IMR-90 (cell line): Measurements from ENCODE around the gene FTO. TPM values are rescaled to one million over a fixed set of nuclear protein-coding genes. Genes with fewer than 3 reads are reported as not detected.

ENCODE experiments used
- ATAC-seq: fragments of 200-7000 bp; cut with Tn5 transposase; 2 replicates; pipeline ENCODE4 v1.9.1; 2020; ENCODE audit warnings: low read depth, mild to moderate bottlenecking, moderate library complexity
- BruUV-seq: library from RNA; stranded (reverse); fragments of 400-500 nt; replicated peaks from 2 replicates; lab custom pipeline; 2021; lab: Mats Ljungman, UMichigan
- CTCF ChIA-PET: fragments of 300-600 bp; formaldehyde crosslinking; extraction: SDS; loops from one replicate; lab custom pipeline; 2021; ENCODE audit warnings: antibody characterized with exemption; lab: Yijun Ruan, JAX
- POLR2A ChIA-PET: fragments of 300-600 bp; sonication (Branson Sonifier 250); formaldehyde crosslinking; loops from one replicate; lab custom pipeline; 2022; ENCODE audit warnings: antibody characterized with exemption; ENCODE audit not compliant: unreplicated experiment; lab: Charles Lee
- DNase-seq: peaks from one replicate; pipeline ENCODE4 v3.0.0; 2013
- H2AFZ ChIP-seq: replicated peaks from 2 replicates; pipeline ENCODE3; 2013; ENCODE audit warnings: low read length, mild to moderate bottlenecking; ENCODE audit not compliant: poor library complexity
- H2AK5ac ChIP-seq: 2 replicates; pipeline ENCODE4 v1.6.1; 2013; ENCODE audit warnings: low read depth, low read length, inconsistent platforms
- H2AK9ac ChIP-seq: replicated peaks from 2 replicates; pipeline ENCODE3; 2013; ENCODE audit warnings: mild to moderate bottlenecking, low read depth, low read length, moderate library complexity; ENCODE audit not compliant: poor library complexity
- H2BK120ac ChIP-seq: 2 replicates; pipeline ENCODE4 v1.6.1; 2013; ENCODE audit warnings: low read depth, low read length, inconsistent platforms
- H2BK15ac ChIP-seq: 3 replicates; pipeline ENCODE4 v1.6.1; 2013; ENCODE audit warnings: low read depth, low read length, inconsistent platforms
- H2BK20ac ChIP-seq: 2 replicates; pipeline ENCODE4 v1.6.1; 2013; ENCODE audit warnings: low read depth, mild to moderate bottlenecking, inconsistent platforms, low read length, moderate library complexity
- H2BK5ac ChIP-seq: 2 replicates; pipeline ENCODE4 v1.6.1; 2013; ENCODE audit warnings: mild to moderate bottlenecking, low read depth, low read length, inconsistent platforms; ENCODE audit not compliant: poor library complexity, severe bottlenecking
- H3K14ac ChIP-seq: replicated peaks from 2 replicates; pipeline ENCODE4 v1.6.1; 2013; ENCODE audit warnings: low read depth, low read length, inconsistent platforms
- H3K18ac ChIP-seq: 2 replicates; pipeline ENCODE4 v1.6.1; 2013; ENCODE audit warnings: low read depth, low read length, control low read depth
- H3K23ac ChIP-seq: 2 replicates; pipeline ENCODE4 v1.6.1; 2013; ENCODE audit warnings: low read depth, low read length, inconsistent platforms
- H3K27ac ChIP-seq: 2 replicates; pipeline ENCODE4 v1.5.1; 2013; ENCODE audit warnings: mild to moderate bottlenecking, control low read depth, low read length; ENCODE audit not compliant: insufficient read depth
- H3K27me3 ChIP-seq: 2 replicates; pipeline ENCODE4 v1.6.1; 2013; ENCODE audit warnings: low read length; ENCODE audit not compliant: control insufficient read depth, insufficient read depth
- H3K36me3 ChIP-seq: 2 replicates; pipeline ENCODE4 v1.6.1; 2013; ENCODE audit warnings: low read length, mixed read lengths; ENCODE audit not compliant: control insufficient read depth, insufficient read depth
- H3K4ac ChIP-seq: 2 replicates; pipeline ENCODE4 v1.6.1; 2013; ENCODE audit warnings: low read depth, low read length, inconsistent platforms
- H3K4me1 ChIP-seq: 2 replicates; pipeline ENCODE4 v1.6.1; 2013; ENCODE audit warnings: low read length, mixed read lengths; ENCODE audit not compliant: control insufficient read depth, insufficient read depth
- H3K4me2 ChIP-seq: 2 replicates; pipeline ENCODE4 v1.6.1; 2013; ENCODE audit warnings: low read depth, mild to moderate bottlenecking, control low read depth, low read length, moderate library complexity
- H3K4me3 ChIP-seq: 2 replicates; pipeline ENCODE4 v1.5.1; 2013; ENCODE audit warnings: low read depth, mild to moderate bottlenecking, control low read depth, low read length, moderate library complexity; ENCODE audit not compliant: insufficient read depth
- H3K56ac ChIP-seq: 2 replicates; pipeline ENCODE4 v1.6.1; 2013; ENCODE audit warnings: low read length, inconsistent platforms; ENCODE audit not compliant: insufficient read depth; ENCODE audit errors: extremely low read depth
- H3K79me1 ChIP-seq, 2 experiments: 2 replicates each; pipeline ENCODE4 v1.6.1; 2013; ENCODE audit warnings: low read length in 2 of 2, inconsistent platforms in 1 of 2, low read depth in 1 of 2
- H3K9ac ChIP-seq: 2 replicates; pipeline ENCODE4 v1.6.1; 2013; ENCODE audit warnings: low read depth, low read length, control low read depth
- H3K9me1 ChIP-seq: 2 replicates; pipeline ENCODE4 v1.6.1; 2013; ENCODE audit warnings: low read length, inconsistent platforms; ENCODE audit not compliant: insufficient read depth
- H3K9me3 ChIP-seq: 2 replicates; pipeline ENCODE4 v1.6.1; 2013; ENCODE audit warnings: low read length; ENCODE audit not compliant: control insufficient read depth, insufficient read depth
- H4K20me1 ChIP-seq: 2 replicates; pipeline ENCODE4 v1.6.1; 2013; ENCODE audit warnings: low read length, inconsistent platforms; ENCODE audit not compliant: insufficient read depth
- H4K5ac ChIP-seq: 2 replicates; pipeline ENCODE4 v1.6.1; 2013; ENCODE audit warnings: mild to moderate bottlenecking, low read depth, low read length, control low read depth
- H4K8ac ChIP-seq, 2 experiments: 2 replicates each; pipeline ENCODE4 v1.6.1; 2013; ENCODE audit warnings: low read depth in 2 of 2, low read length in 2 of 2, control low read depth in 1 of 2, inconsistent platforms in 1 of 2
- H4K91ac ChIP-seq: 2 replicates; pipeline ENCODE4 v1.6.1; 2013; ENCODE audit warnings: low read depth, low read length, inconsistent platforms; ENCODE audit not compliant: insufficient read depth
- BHLHE40 ChIP-seq: fragments of 150-350 bp; IDR thresholded peaks from 2 replicates; pipeline ENCODE4 v1.6.1; 2016; ENCODE audit warnings: mild to moderate bottlenecking, low read depth, low read length
- CEBPB ChIP-seq: IDR thresholded peaks from 2 replicates; pipeline ENCODE4 v1.6.1; 2012; ENCODE audit warnings: low read depth, low read length, improper control_type of control experiment
- CHD1 ChIP-seq: IDR thresholded peaks from 2 replicates; pipeline ENCODE4 v1.6.1; 2012; ENCODE audit warnings: low read depth, low read length, improper control_type of control experiment
- MAFK ChIP-seq: IDR thresholded peaks from 2 replicates; pipeline ENCODE4 v1.6.1; 2012; ENCODE audit warnings: low read depth, low read length, improper control_type of control experiment
- MXI1 ChIP-seq: IDR thresholded peaks from 2 replicates; pipeline ENCODE4 v1.6.1; 2012; ENCODE audit warnings: low read depth, mild to moderate bottlenecking, low read length, moderate library complexity, borderline replicate concordance
- RAD21 ChIP-seq: IDR thresholded peaks from 2 replicates; pipeline ENCODE4 v1.6.1; 2012; ENCODE audit warnings: low read length, improper control_type of control experiment
- RCOR1 ChIP-seq: IDR thresholded peaks from 2 replicates; pipeline ENCODE4 v1.6.1; 2012; ENCODE audit warnings: mild to moderate bottlenecking, low read length, improper control_type of control experiment; ENCODE audit not compliant: insufficient replicate concordance
- dilution Hi-C: fragments of 300-500 bp; cut with HindIII; formaldehyde crosslinking; loops from one replicate; pipeline ENCODE4 v1.14.3; 2018; ENCODE audit warnings: low sequenced_read_pairs; ENCODE audit not compliant: unreplicated experiment
- in situ Hi-C: fragments of 300-500 bp; cut with MboI; formaldehyde crosslinking; loops from 3 replicates; pipeline ENCODE4 v1.14.3; 2019; ENCODE audit warnings: low sequenced_read_pairs, inconsistent platforms, mixed read lengths
- intact Hi-C: fragments of 100-400 bp; cut with micrococcal nuclease; formaldehyde crosslinking; loops from 2 replicates; pipeline ENCODE4 v1.10.0; 2022
- polyA plus RNA-seq, 3 experiments: library from polyadenylated mRNA; depleted of rRNA; stranded (reverse); fragments of >200 nt; gene quantifications; 2 replicates each; pipeline ENCODE4 v1.2.3, GENCODE V29; 2012; ENCODE audit warnings: low replicate concordance in 1 of 3
- total RNA-seq: library from RNA; depleted of rRNA; stranded (reverse); fragments of >200 nt; gene quantifications from 2 replicates; pipeline ENCODE4 v1.2.3, GENCODE V29; 2012
- TF ChIP-seq, protein P1 (sequence below): fragments of 150-350 bp; IDR thresholded peaks from 2 replicates; pipeline ENCODE4 v1.6.1; 2016; ENCODE audit warnings: low read depth, mild to moderate bottlenecking, low read length, moderate library complexity, borderline replicate concordance
- TF ChIP-seq, protein P2 (sequence below): fragments of 150-350 bp; IDR thresholded peaks from 2 replicates; pipeline ENCODE4 v1.6.1; 2017; ENCODE audit warnings: mild to moderate bottlenecking, antibody characterized with exemption, low read length, low read depth

Gene FTO
- total and polyA plus RNA-seq, 2 of the 4 experiments (the other 2 are of a cell fraction) = 70.3 to 132 TPM

DNA sequence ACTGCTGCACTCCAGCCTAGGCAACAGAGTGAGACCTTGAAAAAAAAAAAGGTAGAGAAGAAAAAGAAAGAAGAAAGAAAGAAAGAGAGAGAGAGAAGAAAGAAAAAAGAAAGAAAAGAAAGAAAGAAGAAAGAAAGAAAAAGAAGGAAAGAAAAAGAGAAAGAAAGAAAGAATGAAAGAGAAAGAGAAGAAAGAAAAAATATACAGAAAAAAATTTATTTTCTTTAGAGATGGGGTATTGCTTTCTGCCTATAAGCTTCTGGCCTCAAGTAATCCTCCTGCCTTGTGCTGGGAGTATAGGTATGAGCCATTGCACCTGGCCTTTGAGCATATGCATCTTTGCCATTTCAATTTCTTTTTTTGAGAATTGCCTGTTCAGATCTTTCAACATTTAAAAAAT, 425.9 kb downstream of the FTO start:
- CTCF ChIA-PET = no interaction called here
- no peak overlapping the region for H4K8ac ChIP-seq
- no peak overlapping the region for H4K91ac ChIP-seq
- no peak overlapping the region for H3K56ac ChIP-seq
- no peak overlapping the region for H3K9ac ChIP-seq
- BruUV-seq = no TSS peak
- H3K36me3 ChIP-seq = no peaks in the 10 kb centered on the region
- no peak overlapping the region for H2AK9ac ChIP-seq
- H3K9me3 ChIP-seq = no peaks in the 10 kb centered on the region; the same call in 1 of the 2 replicates
- no peaks in the 10 kb centered on the region for H3K9me1 ChIP-seq
- H3K4me3 ChIP-seq = no peak overlapping the region
- H2BK20ac ChIP-seq = no peak overlapping the region
- H3K4me2 ChIP-seq = no peak overlapping the region
- H2BK15ac ChIP-seq = no peak overlapping the region
- no peak overlapping the region for H3K27ac ChIP-seq
- no peaks in the 10 kb centered on the region for H3K4me1 ChIP-seq
- H4K20me1 ChIP-seq = no peaks in the 10 kb centered on the region
- H2AFZ ChIP-seq = no peak overlapping the region
- H3K14ac ChIP-seq = no peak overlapping the region
- no peak overlapping the region for H3K4ac ChIP-seq
- ATAC-seq (no peak), DNase-seq (no peak)
- H2AK5ac ChIP-seq = no peak overlapping the region
- H3K23ac ChIP-seq = no peak overlapping the region
- no peak overlapping the region for H2BK5ac ChIP-seq
- TF ChIP-seq RAD21 (no peak), MAFK (no peak), MXI1 (no peak), CEBPB (no peak), RCOR1 (no peak), CHD1 (no peak), BHLHE40 (no peak)
- TF ChIP-seq, protein P1, sequence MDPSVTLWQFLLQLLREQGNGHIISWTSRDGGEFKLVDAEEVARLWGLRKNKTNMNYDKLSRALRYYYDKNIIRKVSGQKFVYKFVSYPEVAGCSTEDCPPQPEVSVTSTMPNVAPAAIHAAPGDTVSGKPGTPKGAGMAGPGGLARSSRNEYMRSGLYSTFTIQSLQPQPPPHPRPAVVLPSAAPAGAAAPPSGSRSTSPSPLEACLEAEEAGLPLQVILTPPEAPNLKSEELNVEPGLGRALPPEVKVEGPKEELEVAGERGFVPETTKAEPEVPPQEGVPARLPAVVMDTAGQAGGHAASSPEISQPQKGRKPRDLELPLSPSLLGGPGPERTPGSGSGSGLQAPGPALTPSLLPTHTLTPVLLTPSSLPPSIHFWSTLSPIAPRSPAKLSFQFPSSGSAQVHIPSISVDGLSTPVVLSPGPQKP = no peak
- TF ChIP-seq, protein P2, sequence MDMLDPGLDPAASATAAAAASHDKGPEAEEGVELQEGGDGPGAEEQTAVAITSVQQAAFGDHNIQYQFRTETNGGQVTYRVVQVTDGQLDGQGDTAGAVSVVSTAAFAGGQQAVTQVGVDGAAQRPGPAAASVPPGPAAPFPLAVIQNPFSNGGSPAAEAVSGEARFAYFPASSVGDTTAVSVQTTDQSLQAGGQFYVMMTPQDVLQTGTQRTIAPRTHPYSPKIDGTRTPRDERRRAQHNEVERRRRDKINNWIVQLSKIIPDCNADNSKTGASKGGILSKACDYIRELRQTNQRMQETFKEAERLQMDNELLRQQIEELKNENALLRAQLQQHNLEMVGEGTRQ = no peak
- intact Hi-C loops (no loop called here), dilution Hi-C loops (no loop called here), in situ Hi-C loops (no loop called here)
- no peak overlapping the region for H3K18ac ChIP-seq
- H4K5ac ChIP-seq = no peak overlapping the region
- no peaks in the 10 kb centered on the region for H3K79me1 ChIP-seq
- H2BK120ac ChIP-seq = no peak overlapping the region
- POLR2A ChIA-PET = no interaction called here
- H3K27me3 ChIP-seq = peaks cover 8% of the 10 kb centered on the region
